Neural cell (in vitro differentiated cells): ENCODE results near the gene SHISAL1.

Experiments used
- EZH2 ChIP-seq: fragments of 200-600, 300-800 bp; shearing (Covaris generic), sonication (generic); IDR thresholded peaks from 2 replicates; pipeline ENCODE4 v1.6.1; 2014; ENCODE audit warnings: antibody characterized with exemption, low read length, borderline replicate concordance, mild to moderate bottlenecking; ENCODE audit not compliant: insufficient read depth, poor library complexity, severe bottlenecking
- POLR2AphosphoS5 ChIP-seq: IDR thresholded peaks from 2 replicates; pipeline ENCODE4 v1.6.1; 2012
- RAD21 ChIP-seq: fragments of 450-650 bp; conservative IDR thresholded peaks from 2 replicates; pipeline ENCODE4 v1.6.1; 2014; ENCODE audit warnings: antibody characterized with exemption, mild to moderate bottlenecking, moderate library complexity
- SMC3 ChIP-seq: fragments of 450-650 bp; conservative IDR thresholded peaks from 2 replicates; pipeline ENCODE4 v1.6.1; 2014; ENCODE audit warnings: antibody characterized with exemption, mild to moderate bottlenecking, moderate library complexity; ENCODE audit not compliant: poor library complexity
- TF ChIP-seq, protein P1 (sequence below): fragments of 450-650 bp; IDR thresholded peaks from 2 replicates; pipeline ENCODE4 v1.5.1; 2014; ENCODE audit warnings: antibody characterized with exemption, mild to moderate bottlenecking, moderate library complexity; ENCODE audit not compliant: poor library complexity, severe bottlenecking

DNA sequence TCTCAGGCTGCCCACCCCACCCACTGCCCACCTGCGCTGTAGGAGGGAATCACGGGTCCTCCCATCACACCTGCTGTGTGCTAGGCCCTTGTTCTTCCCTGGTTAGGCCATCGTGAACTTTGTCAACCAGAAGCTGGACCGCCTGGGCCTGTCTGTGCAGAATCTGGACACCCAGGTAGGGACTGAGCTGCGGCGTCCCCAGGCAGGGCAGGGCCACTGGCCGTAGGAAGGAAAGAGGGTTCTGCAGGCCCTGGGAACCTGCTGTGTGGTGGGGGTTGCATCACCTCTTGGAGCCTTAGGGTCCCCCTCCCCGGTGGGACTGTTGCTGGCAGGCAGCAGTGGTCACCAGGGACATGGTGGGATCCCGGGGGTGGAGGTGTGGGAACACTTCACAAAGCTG lies 116.5 kb downstream of the SHISAL1 start:
- TF ChIP-seq, protein P1, sequence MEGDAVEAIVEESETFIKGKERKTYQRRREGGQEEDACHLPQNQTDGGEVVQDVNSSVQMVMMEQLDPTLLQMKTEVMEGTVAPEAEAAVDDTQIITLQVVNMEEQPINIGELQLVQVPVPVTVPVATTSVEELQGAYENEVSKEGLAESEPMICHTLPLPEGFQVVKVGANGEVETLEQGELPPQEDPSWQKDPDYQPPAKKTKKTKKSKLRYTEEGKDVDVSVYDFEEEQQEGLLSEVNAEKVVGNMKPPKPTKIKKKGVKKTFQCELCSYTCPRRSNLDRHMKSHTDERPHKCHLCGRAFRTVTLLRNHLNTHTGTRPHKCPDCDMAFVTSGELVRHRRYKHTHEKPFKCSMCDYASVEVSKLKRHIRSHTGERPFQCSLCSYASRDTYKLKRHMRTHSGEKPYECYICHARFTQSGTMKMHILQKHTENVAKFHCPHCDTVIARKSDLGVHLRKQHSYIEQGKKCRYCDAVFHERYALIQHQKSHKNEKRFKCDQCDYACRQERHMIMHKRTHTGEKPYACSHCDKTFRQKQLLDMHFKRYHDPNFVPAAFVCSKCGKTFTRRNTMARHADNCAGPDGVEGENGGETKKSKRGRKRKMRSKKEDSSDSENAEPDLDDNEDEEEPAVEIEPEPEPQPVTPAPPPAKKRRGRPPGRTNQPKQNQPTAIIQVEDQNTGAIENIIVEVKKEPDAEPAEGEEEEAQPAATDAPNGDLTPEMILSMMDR, result no peak
- TF ChIP-seq RAD21 (no peak), POLR2AphosphoS5 (no peak), SMC3 (no peak), EZH2 (no peak)
